IPS-20b (cell line): ENCODE results near the gene UCK1.

Experiments
- H3K27ac ChIP-seq: one replicate; pipeline ENCODE4 v1.5.1; 2013; ENCODE audit warnings: low read length
- H3K27me3 ChIP-seq: 2 replicates; pipeline ENCODE4 v1.6.1; 2013; ENCODE audit warnings: mild to moderate bottlenecking, low read length, inconsistent platforms; ENCODE audit not compliant: insufficient read depth
- H3K36me3 ChIP-seq: 2 replicates; pipeline ENCODE4 v1.6.1; 2013; ENCODE audit warnings: low read depth, mild to moderate bottlenecking, inconsistent platforms, low read length, moderate library complexity; ENCODE audit not compliant: insufficient read depth
- H3K4me1 ChIP-seq: 2 replicates; pipeline ENCODE4 v1.6.1; 2013; ENCODE audit warnings: mild to moderate bottlenecking, control low read depth, inconsistent platforms, low read length, moderate library complexity; ENCODE audit not compliant: insufficient read depth
- H3K4me3 ChIP-seq: 2 replicates; pipeline ENCODE4 v1.5.1; 2013; ENCODE audit warnings: mild to moderate bottlenecking, low read length, inconsistent platforms
- H3K9ac ChIP-seq: 2 replicates; pipeline ENCODE4 v1.6.1; 2013; ENCODE audit warnings: low read depth, mild to moderate bottlenecking, inconsistent platforms, low read length, moderate library complexity
- H3K9me3 ChIP-seq: 2 replicates; pipeline ENCODE4 v1.6.1; 2013; ENCODE audit warnings: mild to moderate bottlenecking, low read depth, low read length, inconsistent platforms; ENCODE audit not compliant: insufficient read depth

The UCK1 gene

DNA sequence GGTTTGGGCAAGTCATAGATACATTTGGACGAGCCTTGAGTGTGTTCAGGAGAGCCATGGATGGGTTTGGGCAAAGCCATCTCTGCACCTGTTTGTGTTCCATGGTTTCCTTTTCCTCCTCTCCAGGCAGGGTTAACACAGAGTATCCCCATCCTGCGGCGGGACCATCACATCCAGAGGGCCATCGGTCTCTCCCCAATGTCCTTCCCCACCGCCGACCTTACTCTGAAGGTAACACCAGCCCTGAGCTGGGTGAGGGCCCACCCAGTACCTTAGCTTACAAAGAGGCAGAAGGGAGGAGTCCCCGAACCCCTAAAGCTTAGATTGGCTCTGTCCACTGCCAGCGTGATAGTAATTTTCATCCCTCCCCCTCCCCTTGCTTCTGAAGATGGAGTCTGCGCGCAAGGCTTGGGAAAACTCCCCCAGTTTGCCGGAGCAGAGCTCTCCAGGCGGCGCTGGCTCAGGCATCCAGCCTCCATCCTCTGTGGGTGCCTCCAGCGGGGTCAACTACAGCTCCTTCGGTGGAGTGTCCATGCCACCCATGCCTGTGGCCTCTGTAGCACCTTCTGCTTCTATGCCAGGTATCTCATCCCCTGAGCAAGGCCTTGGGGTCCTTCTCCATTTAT lies 46.4 kb downstream of the UCK1 start:
- no peak overlapping the region for H3K9ac ChIP-seq
- H3K4me3 ChIP-seq = no peak overlapping the region
- no peaks in the 10 kb centered on the region for H3K9me3 ChIP-seq
- peaks cover 98% of the 10 kb centered on the region for H3K36me3 ChIP-seq
- H3K27me3 ChIP-seq = no peaks in the 10 kb centered on the region
- no peak overlapping the region for H3K27ac ChIP-seq
- H3K4me1 ChIP-seq = no peaks in the 10 kb centered on the region

GRCh38 chr9:131484051-131484445 lies 47.0 kb downstream of the UCK1 start:
- H3K9ac ChIP-seq = no peak overlapping the region
- no peaks in the 10 kb centered on the region for H3K9me3 ChIP-seq
- H3K4me3 ChIP-seq = no peak overlapping the region
- H3K4me1 ChIP-seq = no peaks in the 10 kb centered on the region
- no peak overlapping the region for H3K27ac ChIP-seq
- peaks cover 98% of the 10 kb centered on the region for H3K36me3 ChIP-seq
- H3K27me3 ChIP-seq = no peaks in the 10 kb centered on the region

DNA sequence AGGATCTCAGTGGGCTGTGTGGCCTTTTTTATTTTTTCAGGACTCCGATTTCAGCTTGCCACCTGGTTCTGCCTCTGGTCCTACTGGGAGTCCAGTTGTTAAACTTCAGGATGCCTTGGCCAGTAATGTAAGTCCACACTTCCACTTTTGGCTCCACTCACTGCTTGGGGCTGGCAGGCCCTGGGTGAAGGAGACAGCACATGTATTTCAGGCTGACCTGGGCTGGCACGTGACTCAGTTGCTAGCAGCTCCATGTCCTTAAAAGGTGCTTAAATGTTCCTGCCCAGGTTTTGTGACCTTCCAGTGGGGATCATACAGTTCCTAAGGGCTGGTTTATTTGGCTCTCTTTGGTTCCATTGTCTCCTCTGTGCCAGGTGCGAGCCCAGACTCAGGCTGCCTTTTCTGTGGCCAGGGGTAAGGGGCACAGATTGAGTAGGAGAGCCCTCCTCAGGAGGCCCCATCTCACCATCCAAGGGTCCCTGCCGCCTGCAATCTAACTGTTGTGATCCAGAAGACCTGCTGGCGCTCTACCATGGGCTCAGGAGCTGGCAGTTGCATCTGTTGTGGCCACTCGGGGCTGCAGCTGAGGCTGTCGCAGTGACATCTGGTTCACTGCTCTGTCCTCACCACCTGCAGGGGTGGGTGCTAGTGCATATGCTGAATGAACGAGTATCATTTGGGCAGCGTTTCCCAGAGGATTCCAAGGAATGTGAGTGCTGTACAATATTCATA lies 47.6 kb downstream of the UCK1 start:
- H3K4me3 ChIP-seq = no peak overlapping the region
- H3K4me1 ChIP-seq = no peaks in the 10 kb centered on the region
- no peak overlapping the region for H3K27ac ChIP-seq
- no peak overlapping the region for H3K9ac ChIP-seq
- no peaks in the 10 kb centered on the region for H3K9me3 ChIP-seq
- H3K36me3 ChIP-seq = peaks cover 98% of the 10 kb centered on the region
- H3K27me3 ChIP-seq = no peaks in the 10 kb centered on the region

- H3K9me3 ChIP-seq = no peaks in the 10 kb centered on the region
- H3K27ac ChIP-seq = no peak overlapping the region
- H3K4me3 ChIP-seq = no peak overlapping the region
- peaks cover 97% of the 10 kb centered on the region for H3K36me3 ChIP-seq
- H3K9ac ChIP-seq = no peak overlapping the region
- no peaks in the 10 kb centered on the region for H3K27me3 ChIP-seq
- no peaks in the 10 kb centered on the region for H3K4me1 ChIP-seq
These were observed 48.6 kb downstream of the UCK1 start for GRCh38 chr9:131482343-131483006.

DNA sequence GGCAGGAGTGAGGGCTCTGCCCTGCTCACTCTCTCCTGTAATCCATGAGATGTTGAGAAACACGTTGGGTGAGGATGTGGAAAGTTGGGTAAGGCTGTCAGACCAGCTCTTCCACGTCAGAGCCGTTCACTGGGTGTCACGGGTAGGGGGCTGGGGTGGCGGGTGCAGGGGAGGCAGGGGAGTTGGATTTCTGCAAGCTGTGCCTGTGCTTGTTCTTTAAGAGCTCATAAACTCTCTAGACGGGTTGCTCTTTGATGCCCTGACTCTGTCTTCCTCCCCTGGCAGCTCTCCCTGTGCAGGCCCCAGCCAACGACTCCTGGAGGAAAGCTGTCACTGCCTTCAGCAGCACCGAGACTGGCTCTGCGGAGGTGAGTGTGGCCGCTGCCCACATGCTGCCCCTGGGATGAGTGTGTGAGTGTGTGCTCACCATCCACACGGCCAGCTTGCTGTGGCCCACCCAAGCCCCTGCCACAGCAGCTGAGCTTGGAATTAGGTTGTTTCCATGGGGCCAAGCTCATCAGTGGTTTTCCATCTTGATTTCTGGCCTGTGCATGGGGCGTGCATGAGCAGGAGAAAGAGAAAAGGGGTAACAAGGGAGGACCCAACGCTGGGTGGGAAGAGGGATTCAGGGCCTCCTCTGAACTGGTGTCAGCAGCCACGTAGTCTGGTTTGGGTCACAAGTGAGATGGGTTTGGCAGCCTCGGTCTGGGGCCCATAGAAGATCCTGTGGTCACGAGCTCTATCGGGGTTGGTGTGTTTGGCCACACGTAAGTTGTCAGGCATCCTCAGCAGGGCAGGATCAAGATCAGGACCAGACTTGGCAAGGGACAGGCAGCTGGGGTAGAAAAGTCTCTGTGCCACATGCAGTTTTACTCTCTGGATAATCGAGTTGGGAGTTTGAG lies 49.4 kb downstream of the UCK1 start:
- Histone ChIP-seq H3K9me3 (no peaks in the 10 kb centered on the region), H3K27ac (no peak overlapping the region), H3K4me1 (no peaks in the 10 kb centered on the region), H3K9ac (no peak overlapping the region), H3K36me3 (peaks cover 97% of the 10 kb centered on the region), H3K27me3 (no peaks in the 10 kb centered on the region), H3K4me3 (no peak overlapping the region)

- peaks cover 97% of the 10 kb centered on the region for H3K36me3 ChIP-seq
- H3K4me1 ChIP-seq = no peaks in the 10 kb centered on the region
These were observed 50.8 kb downstream of the UCK1 start for GRCh38 chr9:131480258-131480657.

GRCh38 chr9:131478911-131479310 lies 52.2 kb downstream of the UCK1 start:
- Histone ChIP-seq H3K27ac (no peak overlapping the region), H3K9ac (no peak overlapping the region), H3K27me3 (no peaks in the 10 kb centered on the region), H3K9me3 (no peaks in the 10 kb centered on the region), H3K4me3 (no peak overlapping the region), H3K36me3 (peaks cover 97% of the 10 kb centered on the region), H3K4me1 (no peaks in the 10 kb centered on the region)

More at GRCh38 chr9:131480258-131480657, 50.8 kb downstream of the UCK1 start:
- H3K4me3 ChIP-seq = no peak overlapping the region
- no peaks in the 10 kb centered on the region for H3K27me3 ChIP-seq
- H3K9ac ChIP-seq = no peak overlapping the region
- no peak overlapping the region for H3K27ac ChIP-seq
- H3K9me3 ChIP-seq = no peaks in the 10 kb centered on the region

- no peak overlapping the region for H3K9ac ChIP-seq
- no peak overlapping the region for H3K27ac ChIP-seq
- H3K4me3 ChIP-seq = no peak overlapping the region
- H3K4me1 ChIP-seq = no peaks in the 10 kb centered on the region
- peaks cover 97% of the 10 kb centered on the region for H3K36me3 ChIP-seq
- no peaks in the 10 kb centered on the region for H3K9me3 ChIP-seq
- no peaks in the 10 kb centered on the region for H3K27me3 ChIP-seq
These were observed 52.6 kb downstream of the UCK1 start for GRCh38 chr9:131478421-131478868.

GRCh38 chr9:131477816-131478419 lies 53.1 kb downstream of the UCK1 start:
- no peak overlapping the region for H3K4me3 ChIP-seq
- peaks cover 97% of the 10 kb centered on the region for H3K36me3 ChIP-seq
- H3K27me3 ChIP-seq = no peaks in the 10 kb centered on the region
- no peaks in the 10 kb centered on the region for H3K4me1 ChIP-seq
- H3K27ac ChIP-seq = no peak overlapping the region
- no peaks in the 10 kb centered on the region for H3K9me3 ChIP-seq
- H3K9ac ChIP-seq = no peak overlapping the region

DNA sequence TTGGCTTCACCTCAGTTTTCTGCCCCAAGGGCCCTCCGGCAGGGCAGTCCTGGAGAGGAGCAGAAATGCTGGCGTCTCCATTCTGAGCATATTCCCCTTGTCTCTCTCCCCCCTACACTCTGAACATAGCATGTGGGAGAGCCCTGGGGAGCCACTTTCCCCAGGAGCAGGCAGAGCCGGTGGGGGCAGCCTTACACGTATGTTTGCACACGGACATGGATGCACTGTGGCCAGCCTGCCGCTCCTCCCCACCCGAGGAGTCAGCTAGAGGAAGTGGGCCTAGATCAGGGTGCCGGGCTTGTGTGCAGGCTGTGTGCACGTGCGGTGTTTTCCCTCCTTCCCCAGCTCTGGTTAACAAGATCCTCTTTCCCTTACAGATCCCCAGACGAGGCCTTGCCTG lies 53.7 kb downstream of the UCK1 start:
- no peaks in the 10 kb centered on the region for H3K27me3 ChIP-seq
- H3K36me3 ChIP-seq = peaks cover 96% of the 10 kb centered on the region
- no peak overlapping the region for H3K9ac ChIP-seq

DNA sequence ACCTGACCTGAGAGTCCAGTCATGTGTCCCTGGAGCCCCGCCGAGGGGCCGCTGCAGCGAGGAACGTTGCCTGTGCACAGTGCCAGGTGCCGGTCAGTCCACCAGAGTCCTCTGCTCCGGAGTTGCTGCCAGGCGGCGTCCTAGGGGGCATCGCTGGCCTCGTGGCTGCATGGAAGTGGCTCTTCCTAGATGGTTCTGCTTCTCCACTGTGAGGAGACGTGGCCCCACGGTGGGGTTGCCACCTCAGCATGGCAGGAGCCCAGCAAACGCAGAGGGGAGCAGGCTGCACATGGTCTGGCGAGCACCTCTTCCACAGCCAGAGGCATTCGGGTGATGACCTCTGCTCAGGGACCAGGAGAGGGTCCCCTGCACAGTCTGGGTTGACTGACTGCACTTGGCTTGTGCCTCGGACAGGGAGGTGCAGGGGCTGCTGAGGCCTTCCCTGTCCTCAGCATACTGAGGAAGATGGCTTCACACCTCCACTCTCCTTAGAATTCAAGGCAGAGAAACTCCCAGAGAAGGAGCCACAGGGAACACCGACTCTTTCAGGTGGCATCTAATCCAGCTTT lies 54.2 kb downstream of the UCK1 start:
- no peaks in the 10 kb centered on the region for H3K27me3 ChIP-seq
- no peaks in the 10 kb centered on the region for H3K9me3 ChIP-seq
- H3K36me3 ChIP-seq = peaks cover 95% of the 10 kb centered on the region
- no peak overlapping the region for H3K27ac ChIP-seq
- no peaks in the 10 kb centered on the region for H3K4me1 ChIP-seq
- no peak overlapping the region for H3K4me3 ChIP-seq
- no peak overlapping the region for H3K9ac ChIP-seq

More for the DNA sequence above, 53.7 kb downstream of the UCK1 start:
- Histone ChIP-seq H3K27ac (no peak overlapping the region), H3K4me3 (no peak overlapping the region), H3K4me1 (no peaks in the 10 kb centered on the region), H3K9me3 (no peaks in the 10 kb centered on the region)
